Measurements from ENCODE around the gene APBB2.

GRCh38 chr4:41212616-41213203 lies 1.6 kb downstream of the APBB2 start:
- peak in 1 of 2 donors; percentile 47 for TF ChIP-seq EP300 (IDR thresholded peaks at IDR 0.05)
- TF ChIP-seq, protein P1, sequence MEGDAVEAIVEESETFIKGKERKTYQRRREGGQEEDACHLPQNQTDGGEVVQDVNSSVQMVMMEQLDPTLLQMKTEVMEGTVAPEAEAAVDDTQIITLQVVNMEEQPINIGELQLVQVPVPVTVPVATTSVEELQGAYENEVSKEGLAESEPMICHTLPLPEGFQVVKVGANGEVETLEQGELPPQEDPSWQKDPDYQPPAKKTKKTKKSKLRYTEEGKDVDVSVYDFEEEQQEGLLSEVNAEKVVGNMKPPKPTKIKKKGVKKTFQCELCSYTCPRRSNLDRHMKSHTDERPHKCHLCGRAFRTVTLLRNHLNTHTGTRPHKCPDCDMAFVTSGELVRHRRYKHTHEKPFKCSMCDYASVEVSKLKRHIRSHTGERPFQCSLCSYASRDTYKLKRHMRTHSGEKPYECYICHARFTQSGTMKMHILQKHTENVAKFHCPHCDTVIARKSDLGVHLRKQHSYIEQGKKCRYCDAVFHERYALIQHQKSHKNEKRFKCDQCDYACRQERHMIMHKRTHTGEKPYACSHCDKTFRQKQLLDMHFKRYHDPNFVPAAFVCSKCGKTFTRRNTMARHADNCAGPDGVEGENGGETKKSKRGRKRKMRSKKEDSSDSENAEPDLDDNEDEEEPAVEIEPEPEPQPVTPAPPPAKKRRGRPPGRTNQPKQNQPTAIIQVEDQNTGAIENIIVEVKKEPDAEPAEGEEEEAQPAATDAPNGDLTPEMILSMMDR (IDR thresholded peaks at IDR 0.05) = peak; percentile 11 to 69 (median 53)
- no peak for TF ChIP-seq POLR2A (IDR thresholded peaks at IDR 0.05)

Measured in tibial nerve (tissue), 4 donors.